ENCODE results near the gene DPP6.

Gene DPP6

DNA sequence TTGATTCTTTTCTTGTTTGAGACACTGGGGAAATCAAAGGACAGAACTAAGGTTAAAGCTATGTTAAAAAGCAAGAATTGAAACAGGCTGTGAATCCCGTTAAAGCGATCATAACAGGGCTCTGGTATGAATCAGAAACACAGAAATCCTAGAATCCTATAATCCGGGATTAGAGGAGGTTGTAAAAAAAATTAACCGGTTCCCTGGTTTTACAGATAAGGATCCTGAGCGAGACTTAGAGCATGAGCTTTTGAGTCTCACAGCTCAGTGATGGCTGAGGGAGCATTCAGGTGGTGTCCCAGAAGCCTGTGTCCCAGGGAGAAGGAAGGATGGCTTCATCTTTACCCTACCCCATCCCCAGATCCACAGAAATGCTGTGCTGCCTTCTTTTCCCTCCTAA is 489.4 kb downstream of the DPP6 start:
- no peaks in the 10 kb centered on the region for H3K36me3 ChIP-seq (replicated peaks)
- TF ChIP-seq, protein P1, sequence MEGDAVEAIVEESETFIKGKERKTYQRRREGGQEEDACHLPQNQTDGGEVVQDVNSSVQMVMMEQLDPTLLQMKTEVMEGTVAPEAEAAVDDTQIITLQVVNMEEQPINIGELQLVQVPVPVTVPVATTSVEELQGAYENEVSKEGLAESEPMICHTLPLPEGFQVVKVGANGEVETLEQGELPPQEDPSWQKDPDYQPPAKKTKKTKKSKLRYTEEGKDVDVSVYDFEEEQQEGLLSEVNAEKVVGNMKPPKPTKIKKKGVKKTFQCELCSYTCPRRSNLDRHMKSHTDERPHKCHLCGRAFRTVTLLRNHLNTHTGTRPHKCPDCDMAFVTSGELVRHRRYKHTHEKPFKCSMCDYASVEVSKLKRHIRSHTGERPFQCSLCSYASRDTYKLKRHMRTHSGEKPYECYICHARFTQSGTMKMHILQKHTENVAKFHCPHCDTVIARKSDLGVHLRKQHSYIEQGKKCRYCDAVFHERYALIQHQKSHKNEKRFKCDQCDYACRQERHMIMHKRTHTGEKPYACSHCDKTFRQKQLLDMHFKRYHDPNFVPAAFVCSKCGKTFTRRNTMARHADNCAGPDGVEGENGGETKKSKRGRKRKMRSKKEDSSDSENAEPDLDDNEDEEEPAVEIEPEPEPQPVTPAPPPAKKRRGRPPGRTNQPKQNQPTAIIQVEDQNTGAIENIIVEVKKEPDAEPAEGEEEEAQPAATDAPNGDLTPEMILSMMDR (IDR thresholded peaks at IDR 0.05; ENCODE audit: low read depth, low read length, missing control alignments): no peak
- H3K27ac ChIP-seq: no peak overlapping the region
- no peaks in the 10 kb centered on the region for H3K27me3 ChIP-seq (replicated peaks)
- H3K4me3 ChIP-seq (ENCODE audit: low read depth, low read length): no peak overlapping the region
- no peak for DNase-seq
- in situ Hi-C loops (cut with HindIII; ENCODE audit: low pct_ligation_motif_present, low sequenced_read_pairs): no loop called here

- H3K27ac ChIP-seq: no peak overlapping the region
- H3K27me3 ChIP-seq (replicated peaks): no peaks in the 10 kb centered on the region
- no peaks in the 10 kb centered on the region for H3K36me3 ChIP-seq (replicated peaks)
- in situ Hi-C loops (cut with HindIII; ENCODE audit: low pct_ligation_motif_present, low sequenced_read_pairs): no loop called here
- no peak overlapping the region for H3K4me3 ChIP-seq (ENCODE audit: low read depth, low read length)
- DNase-seq: no peak
- TF ChIP-seq, protein P1 (IDR thresholded peaks at IDR 0.05; ENCODE audit: low read depth, low read length, missing control alignments): no peak
These were observed 494.9 kb downstream of the DPP6 start for GRCh38 chr7:154546946-154547587.

DNA sequence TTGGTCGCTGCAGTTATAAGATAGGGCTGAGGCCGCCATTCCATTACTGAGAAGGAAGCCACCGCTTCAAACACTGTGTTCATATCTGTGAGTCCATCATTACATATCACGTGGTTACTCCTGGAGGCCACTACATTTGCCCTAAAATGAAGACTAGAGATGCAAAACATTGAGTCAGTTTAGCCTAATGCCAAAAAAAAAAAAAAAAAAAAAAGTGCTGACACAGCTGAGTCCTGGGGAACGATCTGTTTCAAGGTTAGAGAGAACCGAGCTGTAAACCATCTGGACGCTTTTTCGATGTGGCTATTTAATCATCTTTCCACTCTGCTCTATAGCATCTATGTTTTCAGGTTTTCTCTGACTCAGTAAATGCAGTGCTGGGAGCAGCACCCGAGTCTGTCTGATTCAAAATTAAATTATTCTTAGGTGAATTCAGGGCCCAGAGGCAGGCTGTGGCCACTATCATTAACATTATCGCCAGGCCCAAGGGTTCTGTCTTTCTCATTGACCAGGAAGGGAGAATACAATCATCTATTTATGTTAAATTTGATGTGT is 501.6 kb downstream of the DPP6 start:
- TF ChIP-seq, protein P1 (IDR thresholded peaks at IDR 0.05; ENCODE audit: low read depth, low read length, missing control alignments): no peak
- no peak for DNase-seq
- no peaks in the 10 kb centered on the region for H3K27me3 ChIP-seq (replicated peaks)
- no peak overlapping the region for H3K4me3 ChIP-seq (ENCODE audit: low read depth, low read length)
- H3K36me3 ChIP-seq (replicated peaks): no peaks in the 10 kb centered on the region
- in situ Hi-C loops (cut with HindIII; ENCODE audit: low pct_ligation_motif_present, low sequenced_read_pairs): no loop called here
- no peak overlapping the region for H3K27ac ChIP-seq

GRCh38 chr7:154559454-154559853 is 507.3 kb downstream of the DPP6 start:
- in situ Hi-C loops (cut with HindIII; ENCODE audit: low pct_ligation_motif_present, low sequenced_read_pairs): no loop called here
- TF ChIP-seq, protein P1 (IDR thresholded peaks at IDR 0.05; ENCODE audit: low read depth, low read length, missing control alignments): no peak
- no peak overlapping the region for H3K27ac ChIP-seq
- no peaks in the 10 kb centered on the region for H3K36me3 ChIP-seq (replicated peaks)
- H3K4me3 ChIP-seq (ENCODE audit: low read depth, low read length): no peak overlapping the region
- DNase-seq: no peak
- H3K27me3 ChIP-seq (replicated peaks): no peaks in the 10 kb centered on the region

- in situ Hi-C loops (cut with HindIII; ENCODE audit: low pct_ligation_motif_present, low sequenced_read_pairs): no loop called here
These were observed 512.5 kb downstream of the DPP6 start for GRCh38 chr7:154564676-154565075.

More at GRCh38 chr7:154564676-154565075, 512.5 kb downstream of the DPP6 start:
- DNase-seq: no peak
- Histone ChIP-seq H3K4me3 (ENCODE audit: low read depth, low read length) (no peak overlapping the region), H3K27me3 (replicated peaks) (no peaks in the 10 kb centered on the region), H3K27ac (no peak overlapping the region), H3K36me3 (replicated peaks) (no peaks in the 10 kb centered on the region)
- TF ChIP-seq, protein P1 (IDR thresholded peaks at IDR 0.05; ENCODE audit: low read depth, low read length, missing control alignments): no peak

All from brain microvascular endothelial cell (primary cell).